Measurements from ENCODE around the gene HEMGN.

- no peak for TF ChIP-seq CTCF (IDR thresholded peaks at IDR 0.05; ENCODE audit: insufficient read depth, low read length, poor library complexity, severe bottlenecking)
- TF ChIP-seq EZH2phosphoT487 (conservative IDR thresholded peaks at IDR 0.05; ENCODE audit: low read length), result no peak
Measured at GRCh38 chr9:97963232-97963631, 25.3 kb upstream of the HEMGN start.

All from SU-DHL-6 (cell line).